Caco-2 (cell line): ENCODE data around the gene MAP3K6. TPM values are rescaled to one million over a fixed set of nuclear protein-coding genes. Genes with fewer than 3 reads are reported as not detected.
A peak's percentile ranks its signal among the peaks of the same experiment; 100 is the strongest.

Source experiments
- BruUV-seq: library from RNA; stranded (reverse); fragments of 400-500 nt; replicated peaks from 2 replicates; lab custom pipeline; 2021; lab: Mats Ljungman, UMichigan
- CTCF ChIA-PET: fragments of 300-600 bp; sonication (Branson Sonifier 250); formaldehyde crosslinking; loops from one replicate; lab custom pipeline; 2022; ENCODE audit warnings: antibody characterized with exemption; lab: Charles Lee
- POLR2A ChIA-PET: fragments of 300-600 bp; sonication (Branson Sonifier 250); formaldehyde crosslinking; loops from one replicate; lab custom pipeline; 2022; ENCODE audit warnings: antibody characterized with exemption; lab: Charles Lee
- DNase-seq, 2 experiments: peaks; one replicate each; pipeline versions ENCODE4 v3.0.0 to v3.0.0-alpha.2; 2020 to 2022
- H3K27me3 ChIP-seq: replicated peaks from 2 replicates; pipeline ENCODE4 v1.6.0; 2011; ENCODE audit warnings: low read length; ENCODE audit not compliant: control insufficient read depth, insufficient read depth
- H3K36me3 ChIP-seq: 2 replicates; pipeline ENCODE4 v1.5.1; 2011; ENCODE audit warnings: low read length; ENCODE audit not compliant: control insufficient read depth, insufficient read depth
- H3K4me1 ChIP-seq: fragments of 250-450 bp; sonication (Bioruptor Pico); 2 replicates; pipeline ENCODE4 v1.5.1; 2020; ENCODE audit warnings: mild to moderate bottlenecking
- H3K4me3 ChIP-seq: 2 replicates; pipeline ENCODE4 v1.5.1; 2011; ENCODE audit warnings: low read depth, mild to moderate bottlenecking, control low read depth, low read length
- H3K9me3 ChIP-seq: fragments of 250-450 bp; sonication (Bioruptor Pico); 2 replicates; pipeline ENCODE4 v1.5.1; 2020; ENCODE audit warnings: mild to moderate bottlenecking, moderate library complexity
- H3K27ac Mint-ChIP-seq: one replicate; pipeline ENCODE4 v1.8.0; 2022; ENCODE audit warnings: mixed read lengths; ENCODE audit not compliant: unreplicated experiment
- H3K27me3 Mint-ChIP-seq: one replicate; pipeline ENCODE4 v1.8.0; 2022; ENCODE audit warnings: mixed read lengths; ENCODE audit not compliant: insufficient read depth, unreplicated experiment
- H3K36me3 Mint-ChIP-seq: one replicate; pipeline ENCODE4 v1.8.0; 2022; ENCODE audit warnings: mild to moderate bottlenecking, mixed read lengths; ENCODE audit not compliant: insufficient read depth, unreplicated experiment
- H3K4me1 Mint-ChIP-seq: one replicate; pipeline ENCODE4 v1.8.0; 2022; ENCODE audit warnings: low read depth, mixed read lengths; ENCODE audit not compliant: unreplicated experiment
- H3K4me3 Mint-ChIP-seq: one replicate; pipeline ENCODE4 v1.8.0; 2022; ENCODE audit warnings: mild to moderate bottlenecking, moderate library complexity, mixed read lengths; ENCODE audit not compliant: unreplicated experiment
- H3K9me3 Mint-ChIP-seq: one replicate; pipeline ENCODE4 v1.8.0; 2022; ENCODE audit warnings: mixed read lengths; ENCODE audit not compliant: unreplicated experiment
- intact Hi-C: fragments of 100-400 bp; cut with micrococcal nuclease; formaldehyde crosslinking; loops from one replicate; pipeline ENCODE4 v1.10.0; 2022; ENCODE audit not compliant: unreplicated experiment
- total RNA-seq: library from RNA; stranded (reverse); gene quantifications from 2 replicates; pipeline ENCODE4 v1.2.3, GENCODE V29; 2022
- TF ChIP-seq, protein P1 (sequence below), 2 experiments: fragments of 200-600 bp in 1 of 2; IDR thresholded peaks; 1 replicate in 1 of 2; 2 replicates in 1 of 2; pipeline versions ENCODE4 v1.5.1 to v1.8.0; 2011 to 2022; ENCODE audit warnings: antibody characterized with exemption in 1 of 2, control low read depth in 1 of 2, inconsistent platforms in 1 of 2, low read depth in 1 of 2, low read length in 1 of 2, mild to moderate bottlenecking in 1 of 2, moderate library complexity in 1 of 2; ENCODE audit not compliant: insufficient read depth in 1 of 2, severe bottlenecking in 1 of 2, unreplicated experiment in 1 of 2

The MAP3K6 gene
- total RNA-seq, 1 experiment from 2014 or later, result 11.7 TPM

DNA sequence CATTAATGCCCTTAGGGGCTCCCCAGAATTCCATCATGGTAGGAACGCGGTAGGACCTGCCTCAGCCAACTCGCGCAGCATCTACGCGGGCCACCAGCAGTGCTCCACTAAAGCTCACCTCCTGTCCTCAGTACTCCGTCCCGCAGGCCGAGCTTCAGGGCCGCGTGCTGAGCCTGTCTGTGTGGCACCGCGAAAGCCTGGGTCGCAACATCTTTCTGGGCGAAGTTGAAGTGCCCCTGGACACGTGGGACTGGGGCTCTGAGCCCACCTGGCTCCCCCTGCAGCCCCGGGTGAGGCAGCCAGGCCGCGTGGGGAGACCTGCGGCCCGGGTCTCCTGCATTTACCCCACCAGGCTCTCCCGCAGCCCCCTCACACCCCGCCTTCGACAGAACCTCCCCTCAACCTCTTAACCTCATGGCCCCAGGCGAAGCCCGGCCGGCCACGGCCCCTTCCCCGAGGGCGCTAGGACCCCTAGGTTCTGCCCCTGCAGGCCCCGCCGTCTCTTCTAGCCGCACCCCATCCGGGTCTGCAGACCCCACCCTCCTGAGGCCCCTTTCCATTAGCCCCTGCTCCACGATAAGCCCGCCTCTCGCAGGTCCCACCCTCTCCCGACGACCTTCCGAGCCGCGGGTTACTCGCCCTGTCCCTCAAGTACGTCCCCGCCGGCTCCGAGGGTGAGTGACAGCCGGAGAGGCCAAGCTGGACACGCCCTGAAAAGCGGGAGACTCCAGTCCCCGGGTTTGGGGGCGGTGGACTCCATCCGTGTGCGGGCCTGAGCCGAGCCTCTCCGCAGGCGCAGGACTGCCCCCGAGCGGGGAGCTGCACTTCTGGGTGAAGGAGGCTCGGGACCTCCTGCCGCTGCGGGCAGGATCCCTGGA, 15.9 kb downstream of the MAP3K6 start:
- Mint-ChIP-seq H3K4me1 (peaks cover 13% of the 10 kb centered on the region), H3K27me3 (no peaks in the 10 kb centered on the region), H3K9me3 (no peaks in the 10 kb centered on the region), H3K4me3 (peak overlapping the region; percentile 90), H3K27ac (peak overlapping the region; percentile 84), H3K36me3 (peaks cover 44% of the 10 kb centered on the region)
- Histone ChIP-seq H3K27me3 (no peaks in the 10 kb centered on the region), H3K9me3 (no peaks in the 10 kb centered on the region), H3K36me3 (no peaks in the 10 kb centered on the region), H3K4me1 (0 out of 2 replicates have a peak, but pooled peaks cover 15% of the 10 kb centered on the region), H3K4me3 (peak overlapping the region; percentile 73)
- intact Hi-C loops, result loop anchor here (10.0 kb wide), 1 partner anchor 46 kb away; no protein-coding TSS in a partner anchor
- peak; percentile 86 to 93 for DNase-seq
- ChIA-PET POLR2A (interaction anchor here (0.9 to 1.8 kb wide), 6 partner anchors 8 to 224 kb away, joined by 3 to 14 read pairs (median 6); partner anchors contain the start of gene SLC9A1), CTCF (interaction anchor here (0.9 to 3.1 kb wide), 8 partner anchors 15 to 66 kb away, joined by 3 to 28 read pairs (median 4); partner anchors contain the start of gene MAP3K6)
- TF ChIP-seq, protein P1, sequence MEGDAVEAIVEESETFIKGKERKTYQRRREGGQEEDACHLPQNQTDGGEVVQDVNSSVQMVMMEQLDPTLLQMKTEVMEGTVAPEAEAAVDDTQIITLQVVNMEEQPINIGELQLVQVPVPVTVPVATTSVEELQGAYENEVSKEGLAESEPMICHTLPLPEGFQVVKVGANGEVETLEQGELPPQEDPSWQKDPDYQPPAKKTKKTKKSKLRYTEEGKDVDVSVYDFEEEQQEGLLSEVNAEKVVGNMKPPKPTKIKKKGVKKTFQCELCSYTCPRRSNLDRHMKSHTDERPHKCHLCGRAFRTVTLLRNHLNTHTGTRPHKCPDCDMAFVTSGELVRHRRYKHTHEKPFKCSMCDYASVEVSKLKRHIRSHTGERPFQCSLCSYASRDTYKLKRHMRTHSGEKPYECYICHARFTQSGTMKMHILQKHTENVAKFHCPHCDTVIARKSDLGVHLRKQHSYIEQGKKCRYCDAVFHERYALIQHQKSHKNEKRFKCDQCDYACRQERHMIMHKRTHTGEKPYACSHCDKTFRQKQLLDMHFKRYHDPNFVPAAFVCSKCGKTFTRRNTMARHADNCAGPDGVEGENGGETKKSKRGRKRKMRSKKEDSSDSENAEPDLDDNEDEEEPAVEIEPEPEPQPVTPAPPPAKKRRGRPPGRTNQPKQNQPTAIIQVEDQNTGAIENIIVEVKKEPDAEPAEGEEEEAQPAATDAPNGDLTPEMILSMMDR (IDR thresholded peaks at IDR 0.05; ENCODE audit: insufficient read depth in 1 of 2, low read depth in 1 of 2, low read length in 1 of 2, severe bottlenecking in 1 of 2, unreplicated experiment in 1 of 2), result peak in 1 of 2 experiments; percentile 19
- BruUV-seq, result no TSS peak

DNA sequence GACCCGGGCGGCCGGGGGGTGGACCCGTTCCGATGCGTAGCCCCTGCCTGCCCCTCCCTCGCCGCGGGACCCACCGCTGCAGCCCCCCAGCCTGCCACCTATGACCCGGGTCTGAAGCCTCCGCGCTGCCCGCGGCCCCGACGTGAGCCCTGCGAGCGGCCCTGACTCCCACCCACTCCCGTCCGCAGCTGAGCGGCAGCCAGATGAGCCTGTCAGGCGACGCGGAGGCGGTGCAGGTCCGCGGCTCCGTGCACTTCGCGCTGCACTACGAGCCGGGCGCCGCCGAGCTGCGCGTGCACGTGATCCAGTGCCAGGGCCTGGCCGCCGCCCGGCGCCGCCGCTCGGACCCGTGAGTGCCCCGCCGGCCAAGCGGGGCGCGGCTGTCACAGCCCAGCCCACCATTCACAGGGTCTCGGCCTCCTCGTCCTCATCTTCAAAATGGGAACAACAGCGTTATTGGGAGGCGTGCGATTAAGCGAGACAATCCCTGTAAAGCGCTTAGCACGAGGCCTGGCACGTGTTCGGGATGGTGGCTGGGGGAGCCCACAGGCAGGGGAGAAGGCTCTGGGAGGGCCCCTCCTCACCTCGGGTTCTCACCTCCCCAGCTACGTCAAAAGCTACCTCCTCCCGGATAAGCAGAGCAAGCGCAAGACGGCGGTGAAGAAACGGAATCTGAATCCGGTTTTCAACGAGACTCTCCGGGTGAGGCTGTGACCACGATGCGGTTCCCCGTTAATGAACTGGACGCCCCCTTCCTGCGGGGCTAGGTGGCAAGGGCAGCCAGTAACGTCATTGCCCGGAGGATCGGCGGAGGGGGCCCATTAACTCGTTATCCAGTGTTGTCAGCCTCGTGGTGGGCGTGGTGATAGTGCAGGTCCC, 16.7 kb downstream of the MAP3K6 start:
- POLR2A ChIA-PET, result interaction anchor here (0.9 to 1.8 kb wide), 3 partner anchors 16 to 225 kb away, joined by 3 to 11 read pairs (median 9); partner anchors contain the start of gene SLC9A1

More for the DNA sequence above, 16.7 kb downstream of the MAP3K6 start:
- peak overlapping the region; percentile 90 for H3K4me3 Mint-ChIP-seq
- H3K27me3 ChIP-seq, result no peaks in the 10 kb centered on the region
- H3K9me3 ChIP-seq, result no peaks in the 10 kb centered on the region
- TF ChIP-seq, protein P1 (IDR thresholded peaks at IDR 0.05; ENCODE audit: insufficient read depth in 1 of 2, low read depth in 1 of 2, low read length in 1 of 2, severe bottlenecking in 1 of 2, unreplicated experiment in 1 of 2), result no peak
- 0 out of 2 replicates have a peak, but pooled peaks cover 15% of the 10 kb centered on the region for H3K4me1 ChIP-seq
- BruUV-seq, result TSS peak; percentile 59
- H3K27ac Mint-ChIP-seq, result peak overlapping the region; percentile 84
- no peaks in the 10 kb centered on the region for H3K27me3 Mint-ChIP-seq
- H3K4me1 Mint-ChIP-seq, result peaks cover 13% of the 10 kb centered on the region
- CTCF ChIA-PET, result interaction anchor here (0.6 to 3.1 kb wide), 6 partner anchors 15 to 226 kb away, joined by 3 to 28 read pairs (median 7); partner anchors contain the start of gene MAP3K6
- H3K36me3 ChIP-seq, result no peaks in the 10 kb centered on the region
- peak overlapping the region; percentile 73 for H3K4me3 ChIP-seq
- peaks cover 40% of the 10 kb centered on the region for H3K36me3 Mint-ChIP-seq
- intact Hi-C loops, result loop anchor here (10.0 kb wide), 1 partner anchor 45 kb away; no protein-coding TSS in a partner anchor
- H3K9me3 Mint-ChIP-seq, result no peaks in the 10 kb centered on the region
- peak; percentile 83 to 84 for DNase-seq
